Vagina (tissue), 2 donors: ENCODE data around the gene CCL19. TPM values are rescaled to one million over a fixed set of nuclear protein-coding genes. Genes with fewer than 3 reads are reported as not detected.
A peak's percentile ranks its signal among the peaks of the same experiment; 100 is the strongest.

Experiments used
- DNase-seq, 2 donors: peaks; one replicate each; pipeline ENCODE4 v3.0.0-alpha.2; 2017; ENCODE audit errors: extremely low spot score in 2 of 2
- H3K27ac ChIP-seq: fragments of 200-600 bp; sonication (generic); one replicate; pipeline ENCODE4 v1.5.1; 2019
- H3K27me3 ChIP-seq: fragments of 200-600 bp; sonication (generic); one replicate; pipeline ENCODE4 v1.5.1; 2019
- H3K36me3 ChIP-seq, 2 donors: fragments of 200-600 bp; sonication (generic); one replicate each; pipeline ENCODE4 v1.5.1; 2017 to 2019
- H3K4me1 ChIP-seq: fragments of 200-600 bp; sonication (generic); one replicate; pipeline ENCODE4 v1.5.1; 2019
- H3K4me3 ChIP-seq, 2 donors: fragments of 200-600 bp; sonication (generic); 1 replicate in 1 of 2; 2 replicates in 1 of 2; pipeline ENCODE4 v1.5.1; 2016 to 2019
- H3K9me3 ChIP-seq: fragments of 200-600 bp; sonication (generic); one replicate; pipeline ENCODE4 v1.5.1; 2019
- POLR2A ChIP-seq, 2 donors: fragments of 450-650 bp; IDR thresholded peaks; one replicate each; pipeline ENCODE4 v1.6.1; 2017; ENCODE audit warnings: antibody characterized with exemption in 2 of 2, mild to moderate bottlenecking in 2 of 2, moderate library complexity in 2 of 2
- POLR2AphosphoS5 ChIP-seq, 2 donors: sonication (generic); formaldehyde crosslinking; IDR thresholded peaks; one replicate each; pipeline ENCODE4 v1.9.0; 2017; ENCODE audit warnings: antibody characterized with exemption in 2 of 2, mild to moderate bottlenecking in 2 of 2, low read depth in 1 of 2; ENCODE audit not compliant: insufficient read depth in 1 of 2
- intact Hi-C: fragments of 100-400 bp; cut with DNase I; formaldehyde crosslinking; loops from one replicate; pipeline ENCODE4 v1.15.1; 2023
- total RNA-seq: library from RNA; depleted of rRNA; stranded (reverse); fragments of >200 nt; gene quantifications from one replicate; pipeline ENCODE4 v1.2.3, GENCODE V29; 2016
- TF ChIP-seq, protein P1 (sequence below), 3 experiments: fragments of 450-650 bp in 2 of 3; fragments of 200-600 bp in 1 of 3; sonication (generic) in 1 of 3; IDR thresholded peaks; one replicate each; pipeline ENCODE4 v1.5.1; 2017 to 2019; ENCODE audit warnings: antibody characterized with exemption in 3 of 3, mild to moderate bottlenecking in 2 of 3, moderate library complexity in 2 of 3

Gene CCL19
- total RNA-seq, 1 donor from 2014 or later: 3.7 TPM

DNA sequence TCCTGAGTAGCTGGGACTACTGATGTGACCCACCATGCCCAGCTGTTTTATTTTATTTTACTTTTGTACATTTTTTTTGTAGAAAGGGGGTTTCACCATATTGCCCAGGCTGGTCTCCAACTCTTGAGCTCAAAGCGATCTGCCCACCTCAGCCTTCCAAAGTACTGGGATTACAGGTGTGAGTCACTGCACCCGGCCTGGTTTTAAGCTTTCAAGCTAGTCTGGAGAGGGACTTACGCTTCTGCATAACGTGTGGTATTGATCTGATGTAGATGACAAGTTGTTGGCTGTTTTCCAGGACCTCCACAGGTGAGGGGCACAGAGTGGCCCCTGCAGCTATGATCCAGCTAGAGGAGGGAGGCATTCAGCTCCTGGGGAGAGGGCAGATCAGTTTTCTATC is 25.6 kb upstream of the CCL19 start:
- Histone ChIP-seq H3K36me3 (no peaks in the 10 kb centered on the region), H3K4me1 (no peaks in the 10 kb centered on the region), H3K9me3 (no peaks in the 10 kb centered on the region), H3K27ac (no peak overlapping the region), H3K4me3 (no peak overlapping the region), H3K27me3 (no peaks in the 10 kb centered on the region)
- intact Hi-C loops: no loop called here
- peak in 1 of 2 donors; percentile 47 for DNase-seq
- TF ChIP-seq, protein P1, sequence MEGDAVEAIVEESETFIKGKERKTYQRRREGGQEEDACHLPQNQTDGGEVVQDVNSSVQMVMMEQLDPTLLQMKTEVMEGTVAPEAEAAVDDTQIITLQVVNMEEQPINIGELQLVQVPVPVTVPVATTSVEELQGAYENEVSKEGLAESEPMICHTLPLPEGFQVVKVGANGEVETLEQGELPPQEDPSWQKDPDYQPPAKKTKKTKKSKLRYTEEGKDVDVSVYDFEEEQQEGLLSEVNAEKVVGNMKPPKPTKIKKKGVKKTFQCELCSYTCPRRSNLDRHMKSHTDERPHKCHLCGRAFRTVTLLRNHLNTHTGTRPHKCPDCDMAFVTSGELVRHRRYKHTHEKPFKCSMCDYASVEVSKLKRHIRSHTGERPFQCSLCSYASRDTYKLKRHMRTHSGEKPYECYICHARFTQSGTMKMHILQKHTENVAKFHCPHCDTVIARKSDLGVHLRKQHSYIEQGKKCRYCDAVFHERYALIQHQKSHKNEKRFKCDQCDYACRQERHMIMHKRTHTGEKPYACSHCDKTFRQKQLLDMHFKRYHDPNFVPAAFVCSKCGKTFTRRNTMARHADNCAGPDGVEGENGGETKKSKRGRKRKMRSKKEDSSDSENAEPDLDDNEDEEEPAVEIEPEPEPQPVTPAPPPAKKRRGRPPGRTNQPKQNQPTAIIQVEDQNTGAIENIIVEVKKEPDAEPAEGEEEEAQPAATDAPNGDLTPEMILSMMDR (IDR thresholded peaks at IDR 0.05): no peak
- TF ChIP-seq POLR2A (IDR thresholded peaks at IDR 0.05): no peak
- no peak for TF ChIP-seq POLR2AphosphoS5 (IDR thresholded peaks at IDR 0.05; ENCODE audit: insufficient read depth in 1 of 2, low read depth in 1 of 2)

DNA sequence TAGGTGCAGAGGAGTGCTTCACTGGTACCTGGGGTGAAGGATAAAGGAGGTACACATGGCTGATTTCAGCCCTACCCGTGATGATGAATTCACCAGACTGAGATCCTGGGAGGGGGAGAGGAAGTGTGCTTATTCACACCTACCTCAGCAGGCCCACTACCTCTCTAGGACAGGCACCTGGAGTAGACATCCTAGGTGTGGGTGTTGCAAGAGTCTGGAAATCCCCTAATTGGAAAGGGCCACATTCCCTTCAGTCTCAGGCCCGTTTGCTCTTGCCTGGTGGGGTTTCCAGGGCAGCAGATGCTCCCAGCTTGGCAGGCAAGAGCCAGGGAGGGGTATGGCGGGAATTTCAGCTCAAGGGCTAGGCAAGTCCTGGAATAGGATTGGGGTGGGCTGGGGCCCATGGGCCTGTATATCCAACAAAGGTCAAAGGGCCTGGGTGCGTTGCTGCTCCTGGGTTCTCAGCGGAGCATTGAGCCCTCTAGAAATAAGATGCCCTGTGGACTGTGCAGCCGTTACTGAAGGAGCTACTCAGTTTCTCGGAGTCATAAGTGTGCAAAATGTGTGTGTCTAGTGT is 24.7 kb upstream of the CCL19 start:
- TF ChIP-seq POLR2A (IDR thresholded peaks at IDR 0.05) (no peak), POLR2AphosphoS5 (IDR thresholded peaks at IDR 0.05; ENCODE audit: insufficient read depth in 1 of 2, low read depth in 1 of 2) (no peak)
- TF ChIP-seq, protein P1 (IDR thresholded peaks at IDR 0.05): no peak
- DNase-seq: peak in 1 of 2 donors; percentile 65
- H3K4me3 ChIP-seq: no peak overlapping the region
- no peaks in the 10 kb centered on the region for H3K36me3 ChIP-seq
- no peak overlapping the region for H3K27ac ChIP-seq
- H3K9me3 ChIP-seq: no peaks in the 10 kb centered on the region
- no peaks in the 10 kb centered on the region for H3K27me3 ChIP-seq
- no peaks in the 10 kb centered on the region for H3K4me1 ChIP-seq
- intact Hi-C loops: no loop called here

DNA sequence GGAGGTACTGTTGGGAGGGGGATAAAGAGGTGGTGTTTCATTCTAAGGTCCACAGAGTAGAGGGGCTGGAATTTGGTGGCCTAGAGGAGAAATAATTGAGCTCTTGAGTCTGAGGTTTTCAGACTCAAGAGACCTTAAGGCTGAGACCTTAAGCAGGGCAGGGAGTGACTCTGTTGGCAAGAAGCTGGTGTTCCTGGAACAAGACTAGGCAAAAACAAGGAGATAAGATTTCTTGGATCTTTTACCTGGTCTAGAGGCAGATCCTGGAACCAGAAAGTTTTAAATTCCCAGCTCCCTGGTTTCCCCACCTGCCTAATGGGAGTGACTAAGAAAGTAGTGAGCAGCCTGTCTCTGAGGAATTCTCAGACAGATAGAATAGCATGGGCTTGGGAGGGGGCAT is 22.9 kb upstream of the CCL19 start:
- no peak overlapping the region for H3K4me3 ChIP-seq
- no peaks in the 10 kb centered on the region for H3K36me3 ChIP-seq
- DNase-seq: peak in 1 of 2 donors; percentile 37
- intact Hi-C loops: no loop called here
- no peaks in the 10 kb centered on the region for H3K27me3 ChIP-seq
- H3K4me1 ChIP-seq: peaks cover 4% of the 10 kb centered on the region
- TF ChIP-seq POLR2A (IDR thresholded peaks at IDR 0.05) (no peak), POLR2AphosphoS5 (IDR thresholded peaks at IDR 0.05; ENCODE audit: insufficient read depth in 1 of 2, low read depth in 1 of 2) (no peak)
- TF ChIP-seq, protein P1 (IDR thresholded peaks at IDR 0.05): no peak
- H3K9me3 ChIP-seq: no peaks in the 10 kb centered on the region
- H3K27ac ChIP-seq: no peak overlapping the region

DNA sequence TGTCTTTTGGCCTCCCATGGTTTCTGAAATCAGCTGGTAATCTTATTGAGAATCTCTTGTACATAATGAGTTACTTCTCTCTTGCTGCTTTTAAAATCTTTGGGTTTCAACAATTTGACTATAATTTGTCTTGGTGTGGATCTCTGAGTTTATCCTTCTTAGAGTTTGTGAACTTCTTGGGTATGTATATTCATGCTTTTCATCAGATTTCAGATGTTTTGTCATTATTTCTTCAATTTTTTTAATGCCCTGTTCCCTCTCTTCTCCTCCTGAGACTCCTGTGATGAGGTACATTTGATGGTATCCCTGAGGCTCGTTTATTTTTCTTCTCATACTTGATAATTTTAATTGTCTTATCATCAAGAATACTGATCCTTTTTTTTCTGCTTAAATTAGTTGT is 21.1 kb upstream of the CCL19 start:
- intact Hi-C loops: no loop called here
- peaks cover 4% of the 10 kb centered on the region for H3K4me1 ChIP-seq
- no peaks in the 10 kb centered on the region for H3K36me3 ChIP-seq
- H3K27ac ChIP-seq: no peak overlapping the region
- no peaks in the 10 kb centered on the region for H3K9me3 ChIP-seq
- H3K4me3 ChIP-seq: no peak overlapping the region
- no peak for TF ChIP-seq POLR2AphosphoS5 (IDR thresholded peaks at IDR 0.05; ENCODE audit: insufficient read depth in 1 of 2, low read depth in 1 of 2)
- TF ChIP-seq, protein P1 (IDR thresholded peaks at IDR 0.05): no peak
- TF ChIP-seq POLR2A (IDR thresholded peaks at IDR 0.05): no peak
- DNase-seq: no peak
- no peaks in the 10 kb centered on the region for H3K27me3 ChIP-seq

DNA sequence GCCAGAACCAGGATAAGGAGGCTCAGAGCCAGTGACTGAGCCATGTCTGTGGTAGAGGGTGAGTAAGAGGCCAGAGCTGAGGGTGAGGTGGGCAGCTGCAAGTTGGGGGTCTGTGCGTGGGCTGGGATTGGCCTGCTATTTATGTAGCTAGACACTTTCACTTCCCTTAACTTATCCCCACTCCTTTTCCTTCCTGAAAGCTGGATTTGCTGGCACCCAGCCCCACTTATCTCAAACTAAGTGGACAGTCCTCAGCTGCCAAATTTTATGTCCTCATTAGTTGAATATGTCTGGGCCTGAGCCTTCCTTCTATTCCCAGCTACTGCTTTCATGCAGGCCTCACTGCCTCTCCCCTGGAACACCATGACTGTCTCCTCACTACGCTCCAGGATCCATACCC is 18.9 kb upstream of the CCL19 start, which contains the start of gene CCL21:
TSS of gene CCL21 (minus strand) at position 114 of the 400 bp plus-strand sequence. CDS start at position 44, 70 bp downstream.
- H3K36me3 ChIP-seq: no peaks in the 10 kb centered on the region
- TF ChIP-seq POLR2A (IDR thresholded peaks at IDR 0.05): no peak
- TF ChIP-seq, protein P1 (IDR thresholded peaks at IDR 0.05): no peak
- TF ChIP-seq POLR2AphosphoS5 (IDR thresholded peaks at IDR 0.05; ENCODE audit: insufficient read depth in 1 of 2, low read depth in 1 of 2): no peak
- H3K27me3 ChIP-seq: no peaks in the 10 kb centered on the region
- DNase-seq: no peak
- H3K4me3 ChIP-seq: no peak within 1 kb of the TSS
- no peaks in the 10 kb centered on the region for H3K9me3 ChIP-seq
- peaks cover 4% of the 10 kb centered on the region for H3K4me1 ChIP-seq
- H3K27ac ChIP-seq: no peak within 1 kb of the TSS
- intact Hi-C loops: no loop called here
